GM19455 (cell line): Measurements from ENCODE around the gene NOTO.
"Not testable (repeated sequence)": the region's sequence is repeated elsewhere in the genome, so short reads cannot be mapped to it uniquely, and the experiment has no call there.

Experiments
- ATAC-seq: cut with Tn5 transposase; IDR thresholded peaks from one replicate; pipeline ENCODE4 v1.9.1; 2021; ENCODE audit not compliant: unreplicated experiment

The NOTO gene

GRCh38 chr2:73197579-73197978 lies 4.8 kb upstream of the NOTO start:
- ATAC-seq, result no peak

- not testable (repeated sequence) for ATAC-seq
These were observed 2.1 kb upstream of the NOTO start for GRCh38 chr2:73200281-73200680.

- ATAC-seq, result no peak
These were observed 794 bp downstream of the NOTO start for GRCh38 chr2:73203055-73203681.

- ATAC-seq, result no peak
These were observed 3.2 kb downstream of the NOTO start for GRCh38 chr2:73205611-73206010.

GRCh38 chr2:73208258-73208657 lies 5.9 kb downstream of the NOTO start:
- ATAC-seq, result no peak

GRCh38 chr2:73210019-73210418 lies 7.6 kb downstream of the NOTO start:
- ATAC-seq, result no peak

GRCh38 chr2:73210696-73211095 lies 8.3 kb downstream of the NOTO start:
- no peak for ATAC-seq

- ATAC-seq, result no peak
These were observed 9.7 kb downstream of the NOTO start for GRCh38 chr2:73212098-73212447.

GRCh38 chr2:73212448-73213176 lies 10.2 kb downstream of the NOTO start:
- ATAC-seq, result peak; percentile 59

- ATAC-seq, result peak; percentile 92
These were observed 12.0 kb downstream of the NOTO start, which contains the start of gene SMYD5 for GRCh38 chr2:73214120-73215035. TSS of gene SMYD5 (plus strand) at chr2:73214245. CDS start at chr2:73214267, 22 bp downstream.

GRCh38 chr2:73215254-73215653 lies 12.9 kb downstream of the NOTO start:
- no peak for ATAC-seq

- ATAC-seq, result no peak
These were observed 14.8 kb downstream of the NOTO start for GRCh38 chr2:73217160-73217559.

- ATAC-seq, result no peak
These were observed 15.5 kb downstream of the NOTO start for GRCh38 chr2:73217826-73218225.

- no peak for ATAC-seq
These were observed 15.9 kb downstream of the NOTO start for GRCh38 chr2:73218298-73218697.

- ATAC-seq, result no peak
These were observed 21.4 kb downstream of the NOTO start for GRCh38 chr2:73223821-73224220.

GRCh38 chr2:73225513-73226360 lies 23.4 kb downstream of the NOTO start:
- no peak for ATAC-seq

GRCh38 chr2:73227086-73227485 lies 24.7 kb downstream of the NOTO start:
- no peak for ATAC-seq

GRCh38 chr2:73228631-73229030 lies 26.3 kb downstream of the NOTO start:
- no peak for ATAC-seq

- peak; percentile 20 for ATAC-seq
These were observed 30.2 kb downstream of the NOTO start for GRCh38 chr2:73232403-73233153.
